Osteoblast (primary cell): ENCODE measurements around the gene CNOT1. TPM values are rescaled to one million over a fixed set of nuclear protein-coding genes. Genes with fewer than 3 reads are reported as not detected.
A peak's percentile ranks its signal among the peaks of the same experiment; 100 is the strongest.

ENCODE experiments used
- DNase-seq: peaks from one replicate; pipeline ENCODE4 v3.0.0; 2011; ENCODE audit warnings: low spot score, mixed read lengths; ENCODE audit not compliant: insufficient read length; ENCODE audit errors: missing footprints
- H2AFZ ChIP-seq: 2 replicates; pipeline ENCODE4 v1.6.0; 2011; ENCODE audit warnings: mild to moderate bottlenecking, low read length
- H3K27ac ChIP-seq: 2 replicates; pipeline ENCODE4 v1.5.1; 2011; ENCODE audit warnings: mild to moderate bottlenecking, low read depth, low read length, moderate library complexity
- H3K27me3 ChIP-seq: 2 replicates; pipeline ENCODE4 v1.6.0; 2012; ENCODE audit warnings: mild to moderate bottlenecking, control low read depth, inconsistent platforms, low read length, moderate library complexity; ENCODE audit not compliant: insufficient read depth
- H3K36me3 ChIP-seq: 2 replicates; pipeline ENCODE4 v1.5.1; 2011; ENCODE audit warnings: mild to moderate bottlenecking, low read length, control low read depth, moderate library complexity; ENCODE audit not compliant: insufficient read depth
- H3K4me1 ChIP-seq: 2 replicates; pipeline ENCODE4 v1.5.1; 2011; ENCODE audit warnings: mild to moderate bottlenecking, low read length, control low read depth, moderate library complexity; ENCODE audit not compliant: insufficient read depth
- H3K4me2 ChIP-seq: 2 replicates; pipeline ENCODE4 v1.6.0; 2011; ENCODE audit warnings: mild to moderate bottlenecking, low read length; ENCODE audit not compliant: insufficient read depth
- H3K4me3 ChIP-seq: fragments of 200-600 bp; sonication (generic); 3 replicates; pipeline ENCODE4 v1.5.1; 2012; ENCODE audit warnings: mild to moderate bottlenecking, low read length, inconsistent platforms; ENCODE audit not compliant: insufficient read depth
- H3K79me2 ChIP-seq: 2 replicates; pipeline ENCODE4 v1.6.0; 2012; ENCODE audit warnings: mild to moderate bottlenecking, low read length, control low read depth, inconsistent platforms; ENCODE audit not compliant: insufficient read depth
- H3K9me3 ChIP-seq: 2 replicates; pipeline ENCODE4 v1.5.1; 2011; ENCODE audit warnings: low read depth, low read length, control low read depth
- H4K20me1 ChIP-seq: 2 replicates; pipeline ENCODE4 v1.6.0; 2012; ENCODE audit warnings: mild to moderate bottlenecking, low read length, control low read depth; ENCODE audit not compliant: insufficient read depth
- CTCF ChIP-seq: IDR thresholded peaks from 2 replicates; pipeline ENCODE4 v1.5.1; 2011; ENCODE audit warnings: mild to moderate bottlenecking, low read depth, low read length, moderate library complexity; ENCODE audit errors: extremely low read depth
- total RNA-seq: library from RNA; depleted of rRNA; stranded (reverse); fragments of >200 nt; gene quantifications from 2 replicates; pipeline ENCODE4 v1.2.3, GENCODE V29; 2012

Gene CNOT1
- total RNA-seq, 1 donor = 122 TPM

- DNase-seq = no peak
- Histone ChIP-seq H3K36me3 (no peaks in the 10 kb centered on the region), H3K27ac (no peak overlapping the region), H3K79me2 (no peaks in the 10 kb centered on the region), H4K20me1 (peaks cover 3% of the 10 kb centered on the region), H3K4me1 (peaks cover 13% of the 10 kb centered on the region), H2AFZ (no peak overlapping the region), H3K9me3 (no peaks in the 10 kb centered on the region), H3K27me3 (no peaks in the 10 kb centered on the region), H3K4me3 (no peak overlapping the region), H3K4me2 (no peak overlapping the region)
- TF ChIP-seq CTCF = no peak
Measured at GRCh38 chr16:58498341-58499091, 131.1 kb downstream of the CNOT1 start.

GRCh38 chr16:58497935-58498334 lies 131.7 kb downstream of the CNOT1 start:
- DNase-seq = peak; percentile 50
- Histone ChIP-seq H3K27me3 (no peaks in the 10 kb centered on the region), H3K4me3 (no peak overlapping the region), H3K79me2 (no peaks in the 10 kb centered on the region), H4K20me1 (peaks cover 3% of the 10 kb centered on the region), H3K4me2 (no peak overlapping the region), H3K4me1 (peaks cover 13% of the 10 kb centered on the region), H3K36me3 (no peaks in the 10 kb centered on the region), H2AFZ (no peak overlapping the region), H3K27ac (no peak overlapping the region), H3K9me3 (no peaks in the 10 kb centered on the region)
- no peak for TF ChIP-seq CTCF

- no peaks in the 10 kb centered on the region for H3K36me3 ChIP-seq
- no peak overlapping the region for H3K27ac ChIP-seq
- H3K9me3 ChIP-seq = no peaks in the 10 kb centered on the region
- no peak for TF ChIP-seq CTCF
- H3K4me2 ChIP-seq = no peak overlapping the region
- no peak overlapping the region for H2AFZ ChIP-seq
- DNase-seq = peak; percentile 29
- no peaks in the 10 kb centered on the region for H3K27me3 ChIP-seq
- H3K79me2 ChIP-seq = no peaks in the 10 kb centered on the region
- H3K4me3 ChIP-seq = no peak overlapping the region
- H4K20me1 ChIP-seq = peaks cover 1% of the 10 kb centered on the region
- peaks cover 13% of the 10 kb centered on the region for H3K4me1 ChIP-seq
Measured at GRCh38 chr16:58497468-58497867, 132.2 kb downstream of the CNOT1 start.

- no peaks in the 10 kb centered on the region for H3K79me2 ChIP-seq
- H3K9me3 ChIP-seq = no peaks in the 10 kb centered on the region
- H3K27me3 ChIP-seq = no peaks in the 10 kb centered on the region
- peaks cover 6% of the 10 kb centered on the region for H3K4me1 ChIP-seq
- H3K4me3 ChIP-seq = peak overlapping the region; percentile 57
- DNase-seq = no peak
- H3K27ac ChIP-seq = peak overlapping the region; percentile 79
- no peak for TF ChIP-seq CTCF
- H4K20me1 ChIP-seq = no peaks in the 10 kb centered on the region
- H2AFZ ChIP-seq = peak overlapping the region; percentile 86
- H3K36me3 ChIP-seq = no peaks in the 10 kb centered on the region
- peak overlapping the region; percentile 72 for H3K4me2 ChIP-seq
Measured at GRCh38 chr16:58495521-58496331, 133.9 kb downstream of the CNOT1 start.
